Esophagus squamous epithelium (tissue), 5 donors: ENCODE measurements around the gene KLK12. TPM values are rescaled to one million over a fixed set of nuclear protein-coding genes. Genes with fewer than 3 reads are reported as not detected.

ENCODE experiments used
- DNase-seq: peaks from one replicate; lab custom pipeline; 2025; lab: John Stamatoyannopoulos, UW
- H3K27ac ChIP-seq, 4 donors: fragments of 200-600 bp; sonication (generic); one replicate each; pipeline ENCODE4 v1.5.1; 2016 to 2019; ENCODE audit warnings: mild to moderate bottlenecking in 1 of 4
- H3K27me3 ChIP-seq, 4 donors: fragments of 200-600 bp; sonication (generic); 1 replicate in 3 of 4; 2 replicates in 1 of 4; pipeline versions ENCODE4 v1.5.1 to v1.6.0; 2017 to 2021; ENCODE audit warnings: antibody characterized with exemption in 1 of 4
- H3K36me3 ChIP-seq, 3 donors: fragments of 200-600 bp; sonication (generic); one replicate each; pipeline ENCODE4 v1.5.1; 2016 to 2019
- H3K4me1 ChIP-seq, 3 donors: fragments of 200-600 bp; sonication (generic); one replicate each; pipeline ENCODE4 v1.5.1; 2017 to 2019
- H3K4me3 ChIP-seq, 4 donors: fragments of 200-600 bp; sonication (generic); 1 replicate in 3 of 4; 2 replicates in 1 of 4; pipeline ENCODE4 v1.5.1; 2016 to 2019; ENCODE audit warnings: mild to moderate bottlenecking in 2 of 4, moderate library complexity in 1 of 4
- H3K9me3 ChIP-seq, 3 donors: fragments of 200-600 bp; sonication (generic); one replicate each; pipeline ENCODE4 v1.5.1; 2016 to 2019
- POLR2A ChIP-seq, 4 donors: fragments of 450-650 bp; IDR thresholded peaks; one replicate each; pipeline ENCODE4 v1.6.1; 2017; ENCODE audit warnings: antibody characterized with exemption in 4 of 4, mild to moderate bottlenecking in 4 of 4, moderate library complexity in 3 of 4
- WGBS, 2 donors: methylation state at CpG; one replicate each; pipeline ENCODE4 v1.1.5; 2018; 5-methylcytosine and 5-hydroxymethylcytosine counted together
- intact Hi-C: fragments of 100-400 bp; cut with DNase I; formaldehyde crosslinking; loops from one replicate; pipeline ENCODE4 v1.15.0; 2022
- total RNA-seq, 4 donors: library from RNA; depleted of rRNA; stranded (reverse); fragments of >200 nt; gene quantifications; one replicate each; pipeline ENCODE4 v1.1.0, GENCODE V29; 2016
- TF ChIP-seq, protein P1 (sequence below), 6 experiments: fragments of 450-650 bp in 4 of 6; fragments of 200-600 bp in 2 of 6; sonication (generic) in 2 of 6; IDR thresholded peaks; one replicate each; pipeline ENCODE4 v1.5.1; 2016 to 2019; ENCODE audit warnings: antibody characterized with exemption in 6 of 6, mild to moderate bottlenecking in 4 of 6, moderate library complexity in 4 of 6
- donor health status: DM: yes; HTN: yes; CAD: no.

Gene KLK12
- total RNA-seq, 4 donors from 2014 or later = 16.2 to 231 (median 115) TPM

DNA sequence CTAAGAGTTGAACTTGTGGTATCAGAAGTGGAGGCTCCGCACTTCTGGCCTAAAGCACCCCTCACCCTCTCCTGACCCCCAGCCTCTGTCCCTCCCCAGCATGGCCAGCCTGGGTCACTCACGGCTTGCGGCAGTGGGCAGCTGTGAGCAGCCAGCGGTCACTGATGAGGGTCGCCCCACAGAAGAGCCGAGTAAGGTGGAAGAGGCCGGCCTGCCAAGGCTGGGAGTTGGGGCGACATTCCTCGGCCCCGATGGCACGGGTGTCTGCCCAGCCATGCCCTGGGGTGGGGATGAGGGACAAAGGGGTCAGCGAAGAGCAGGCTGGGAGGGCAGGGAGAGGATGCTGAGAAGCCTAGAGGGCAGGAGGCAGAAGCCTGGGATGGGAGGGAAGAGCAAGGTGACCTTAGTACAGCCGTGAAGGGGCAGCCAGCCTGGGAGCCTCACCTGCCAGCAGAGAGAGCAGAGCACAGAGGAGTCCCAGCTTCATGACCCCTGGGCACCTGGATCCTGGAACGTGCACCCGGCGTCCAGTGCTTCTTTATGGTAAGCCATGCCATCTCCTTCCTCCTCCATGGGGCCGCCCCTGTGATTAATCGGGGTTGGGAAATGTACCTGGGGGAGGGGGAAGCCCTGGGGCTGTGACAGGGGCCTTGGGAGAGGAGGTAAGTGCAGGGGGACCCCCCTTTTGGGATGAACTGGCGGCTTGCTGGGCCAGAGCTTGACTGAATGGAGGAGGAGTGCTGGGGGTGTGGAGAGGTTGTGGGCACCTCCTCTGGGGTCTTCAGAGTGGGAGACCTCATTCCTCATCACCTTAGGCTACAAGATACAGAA, 25.5 kb downstream of the KLK12 start:
- Histone ChIP-seq H3K27ac (peak overlapping the region in 3 of 4 donors; percentile 61 to 63 (median 63)), H3K9me3 (no peaks in the 10 kb centered on the region), H3K36me3 (peaks cover 0 to 4% (median 0%) of the 10 kb centered on the region in 3 donors), H3K27me3 (peaks cover 0 to 58% (median 0%) of the 10 kb centered on the region in 4 donors), H3K4me3 (no peak overlapping the region), H3K4me1 (peaks cover 3 to 25% (median 10%) of the 10 kb centered on the region in 3 donors)
- intact Hi-C loops = no loop called here
- TF ChIP-seq, protein P1, sequence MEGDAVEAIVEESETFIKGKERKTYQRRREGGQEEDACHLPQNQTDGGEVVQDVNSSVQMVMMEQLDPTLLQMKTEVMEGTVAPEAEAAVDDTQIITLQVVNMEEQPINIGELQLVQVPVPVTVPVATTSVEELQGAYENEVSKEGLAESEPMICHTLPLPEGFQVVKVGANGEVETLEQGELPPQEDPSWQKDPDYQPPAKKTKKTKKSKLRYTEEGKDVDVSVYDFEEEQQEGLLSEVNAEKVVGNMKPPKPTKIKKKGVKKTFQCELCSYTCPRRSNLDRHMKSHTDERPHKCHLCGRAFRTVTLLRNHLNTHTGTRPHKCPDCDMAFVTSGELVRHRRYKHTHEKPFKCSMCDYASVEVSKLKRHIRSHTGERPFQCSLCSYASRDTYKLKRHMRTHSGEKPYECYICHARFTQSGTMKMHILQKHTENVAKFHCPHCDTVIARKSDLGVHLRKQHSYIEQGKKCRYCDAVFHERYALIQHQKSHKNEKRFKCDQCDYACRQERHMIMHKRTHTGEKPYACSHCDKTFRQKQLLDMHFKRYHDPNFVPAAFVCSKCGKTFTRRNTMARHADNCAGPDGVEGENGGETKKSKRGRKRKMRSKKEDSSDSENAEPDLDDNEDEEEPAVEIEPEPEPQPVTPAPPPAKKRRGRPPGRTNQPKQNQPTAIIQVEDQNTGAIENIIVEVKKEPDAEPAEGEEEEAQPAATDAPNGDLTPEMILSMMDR (IDR thresholded peaks at IDR 0.05) = no peak
- TF ChIP-seq POLR2A (IDR thresholded peaks at IDR 0.05) = no peak
- no peak for DNase-seq
- 44 to 52% methylated on average over 5 to 8 of the region's 19 CpGs for WGBS, 2 donors

DNA sequence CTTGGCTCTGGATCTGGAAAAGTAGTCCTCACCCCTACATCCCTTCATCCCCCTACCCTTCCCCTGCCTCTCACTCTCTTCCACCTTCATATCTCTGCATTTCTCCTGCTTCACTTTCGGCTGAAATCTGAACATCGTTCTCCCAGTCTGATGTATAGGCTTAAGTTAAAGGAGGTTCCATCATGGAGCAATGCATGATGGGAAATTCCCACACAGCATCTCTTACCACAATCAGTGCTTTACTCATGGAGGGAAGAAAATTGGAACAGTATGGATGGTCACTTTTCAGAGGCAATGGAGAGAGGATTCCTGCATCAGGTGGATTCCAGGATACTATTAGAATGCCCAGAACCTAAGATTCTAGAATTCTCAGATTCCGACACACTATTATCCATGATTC, 27.3 kb downstream of the KLK12 start:
- Histone ChIP-seq H3K27me3 (peaks cover 0 to 57% (median 0%) of the 10 kb centered on the region in 4 donors), H3K4me1 (peaks cover 7 to 25% (median 10%) of the 10 kb centered on the region in 3 donors)
- TF ChIP-seq POLR2A (IDR thresholded peaks at IDR 0.05) = no peak
- TF ChIP-seq, protein P1 (IDR thresholded peaks at IDR 0.05) = no peak

DNA sequence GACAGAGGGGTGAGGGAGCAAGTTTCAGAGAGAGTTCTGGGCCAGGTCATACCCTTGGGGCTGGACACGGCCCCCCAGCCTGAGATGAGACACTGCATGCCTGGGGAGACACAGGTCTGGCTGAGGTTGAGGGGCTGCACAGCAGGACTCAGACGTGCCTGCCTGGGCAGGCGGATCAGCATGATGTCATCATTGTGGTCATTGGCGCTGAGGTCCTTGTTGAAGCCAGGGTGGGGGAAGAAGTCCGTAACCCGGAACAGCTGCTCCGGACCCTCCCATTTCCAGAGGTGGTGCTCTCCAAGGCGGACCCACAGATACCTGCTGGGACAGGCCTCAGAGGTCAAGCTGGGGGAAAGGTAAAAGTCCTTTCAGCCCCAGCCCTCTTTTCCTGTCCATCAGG, 28.4 kb downstream of the KLK12 start:
- no peak for DNase-seq
- no peak overlapping the region for H3K4me3 ChIP-seq
- WGBS, 2 donors = 24 to 49% methylated on average over 4 to 8 of the region's 8 CpGs
- H3K27me3 ChIP-seq = peaks cover 0 to 60% (median 0%) of the 10 kb centered on the region in 4 donors
- TF ChIP-seq, protein P1 (IDR thresholded peaks at IDR 0.05) = no peak
- TF ChIP-seq POLR2A (IDR thresholded peaks at IDR 0.05) = no peak
- H3K36me3 ChIP-seq = no peaks in the 10 kb centered on the region
- H3K4me1 ChIP-seq = peaks cover 14 to 36% (median 16%) of the 10 kb centered on the region in 3 donors
- no peaks in the 10 kb centered on the region for H3K9me3 ChIP-seq
- H3K27ac ChIP-seq = no peak overlapping the region
- intact Hi-C loops = no loop called here

More for the DNA sequence above, 27.3 kb downstream of the KLK12 start:
- Histone ChIP-seq H3K27ac (no peak overlapping the region), H3K9me3 (no peaks in the 10 kb centered on the region), H3K4me3 (no peak overlapping the region), H3K36me3 (no peaks in the 10 kb centered on the region)
- intact Hi-C loops = no loop called here
- 84 to 88% methylated on average over 3 of the region's 3 CpGs for whole genome bisulfite sequencing, 2 donors
- no peak for DNase-seq

DNA sequence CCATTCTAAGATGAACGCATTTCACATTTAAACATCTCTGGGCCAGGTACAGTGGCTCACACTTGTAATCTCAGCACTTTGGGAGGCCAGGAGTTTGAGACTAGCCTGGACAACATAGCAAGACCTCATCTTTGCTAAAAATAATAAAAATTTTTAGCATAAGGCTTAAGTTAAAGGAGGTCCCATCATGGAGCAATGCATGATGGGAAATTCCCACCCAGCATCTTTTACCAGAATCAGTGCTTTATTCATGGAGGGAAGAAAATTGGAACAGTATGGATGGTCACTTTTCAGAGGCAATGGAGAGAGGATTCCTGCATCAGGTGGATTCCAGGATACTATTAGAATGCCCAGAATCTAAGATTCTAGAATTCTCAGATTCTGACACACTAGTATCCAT, 29.6 kb downstream of the KLK12 start:
- peaks cover 0 to 63% (median 0%) of the 10 kb centered on the region in 4 donors for H3K27me3 ChIP-seq
- intact Hi-C loops = no loop called here
- H3K9me3 ChIP-seq = no peaks in the 10 kb centered on the region
- no peak for DNase-seq
- no peak for TF ChIP-seq POLR2A (IDR thresholded peaks at IDR 0.05)
- TF ChIP-seq, protein P1 (IDR thresholded peaks at IDR 0.05) = no peak
- 75 to 92% methylated on average over 1 of the region's 1 CpG for WGBS, 2 donors
- no peak overlapping the region for H3K4me3 ChIP-seq
- H3K4me1 ChIP-seq = peaks cover 9 to 35% (median 16%) of the 10 kb centered on the region in 3 donors
- H3K36me3 ChIP-seq = no peaks in the 10 kb centered on the region
- no peak overlapping the region for H3K27ac ChIP-seq

DNA sequence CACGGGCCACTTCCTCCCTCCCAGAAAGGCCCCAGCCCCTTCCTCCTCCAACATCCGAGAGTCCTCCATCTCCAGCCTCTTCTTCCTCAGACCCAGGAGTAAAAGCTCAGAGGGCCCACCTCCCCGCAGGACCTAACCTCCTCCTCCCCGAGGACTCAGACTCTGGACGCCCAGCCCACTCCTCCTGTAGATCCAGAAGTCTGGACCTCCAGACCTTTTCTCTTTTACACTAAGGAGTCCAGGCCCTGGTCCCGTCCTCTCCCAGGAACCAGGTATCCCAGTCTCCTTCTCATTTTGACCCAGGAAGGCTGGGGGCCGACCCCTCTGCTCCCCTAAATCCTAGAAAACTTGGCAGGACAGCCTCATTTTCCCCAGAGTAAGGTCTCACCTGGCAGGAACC, 31.5 kb downstream of the KLK12 start:
- Histone ChIP-seq H3K27me3 (peaks cover 0 to 63% (median 0%) of the 10 kb centered on the region in 4 donors), H3K4me1 (peaks cover 4 to 30% (median 13%) of the 10 kb centered on the region in 3 donors), H3K27ac (peak overlapping the region in 2 of 4 donors; percentile 14 to 25), H3K9me3 (no peaks in the 10 kb centered on the region), H3K4me3 (no peak overlapping the region), H3K36me3 (no peaks in the 10 kb centered on the region)
- WGBS, 2 donors = 82 to 88% methylated on average over 5 to 6 of the region's 7 CpGs
- intact Hi-C loops = no loop called here
- TF ChIP-seq POLR2A (IDR thresholded peaks at IDR 0.05) = no peak
- TF ChIP-seq, protein P1 (IDR thresholded peaks at IDR 0.05) = no peak
- DNase-seq = no peak
